ENCODE results near the gene TIGD4.

DNA sequence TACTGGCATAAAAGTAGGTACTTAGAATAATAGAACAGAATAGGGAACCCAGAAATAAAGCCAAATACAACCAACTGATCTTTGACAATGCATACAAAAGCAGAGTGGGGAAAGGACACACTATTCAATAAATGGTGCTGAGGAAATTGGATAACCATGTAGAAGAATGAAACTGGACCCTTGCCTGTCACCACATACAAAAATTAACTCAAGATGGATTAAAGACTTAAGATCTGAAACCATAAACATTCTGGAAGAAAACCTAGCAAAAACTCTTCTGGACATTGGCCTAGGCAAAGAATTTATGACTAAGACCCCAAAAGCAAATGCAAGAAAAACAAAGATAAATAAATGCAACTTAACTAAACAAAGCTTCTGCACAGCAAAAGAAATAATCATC lies 45.8 kb upstream of the TIGD4 start:
- TF ChIP-seq, protein P1, sequence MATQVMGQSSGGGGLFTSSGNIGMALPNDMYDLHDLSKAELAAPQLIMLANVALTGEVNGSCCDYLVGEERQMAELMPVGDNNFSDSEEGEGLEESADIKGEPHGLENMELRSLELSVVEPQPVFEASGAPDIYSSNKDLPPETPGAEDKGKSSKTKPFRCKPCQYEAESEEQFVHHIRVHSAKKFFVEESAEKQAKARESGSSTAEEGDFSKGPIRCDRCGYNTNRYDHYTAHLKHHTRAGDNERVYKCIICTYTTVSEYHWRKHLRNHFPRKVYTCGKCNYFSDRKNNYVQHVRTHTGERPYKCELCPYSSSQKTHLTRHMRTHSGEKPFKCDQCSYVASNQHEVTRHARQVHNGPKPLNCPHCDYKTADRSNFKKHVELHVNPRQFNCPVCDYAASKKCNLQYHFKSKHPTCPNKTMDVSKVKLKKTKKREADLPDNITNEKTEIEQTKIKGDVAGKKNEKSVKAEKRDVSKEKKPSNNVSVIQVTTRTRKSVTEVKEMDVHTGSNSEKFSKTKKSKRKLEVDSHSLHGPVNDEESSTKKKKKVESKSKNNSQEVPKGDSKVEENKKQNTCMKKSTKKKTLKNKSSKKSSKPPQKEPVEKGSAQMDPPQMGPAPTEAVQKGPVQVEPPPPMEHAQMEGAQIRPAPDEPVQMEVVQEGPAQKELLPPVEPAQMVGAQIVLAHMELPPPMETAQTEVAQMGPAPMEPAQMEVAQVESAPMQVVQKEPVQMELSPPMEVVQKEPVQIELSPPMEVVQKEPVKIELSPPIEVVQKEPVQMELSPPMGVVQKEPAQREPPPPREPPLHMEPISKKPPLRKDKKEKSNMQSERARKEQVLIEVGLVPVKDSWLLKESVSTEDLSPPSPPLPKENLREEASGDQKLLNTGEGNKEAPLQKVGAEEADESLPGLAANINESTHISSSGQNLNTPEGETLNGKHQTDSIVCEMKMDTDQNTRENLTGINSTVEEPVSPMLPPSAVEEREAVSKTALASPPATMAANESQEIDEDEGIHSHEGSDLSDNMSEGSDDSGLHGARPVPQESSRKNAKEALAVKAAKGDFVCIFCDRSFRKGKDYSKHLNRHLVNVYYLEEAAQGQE (IDR thresholded peaks at IDR 0.05; ENCODE audit: insufficient read depth in 1 of 2, low read depth in 2 of 2, low read length in 2 of 2): no peak
- no peak for TF ChIP-seq TAF1 (IDR thresholded peaks at IDR 0.05; ENCODE audit: borderline replicate concordance, insufficient read depth, low read length)
- TF ChIP-seq POLR2AphosphoS5 (IDR thresholded peaks at IDR 0.05; ENCODE audit: low read depth, low read length): no peak
